ENCODE data around the gene GLI3. TPM values are rescaled to one million over a fixed set of nuclear protein-coding genes. Genes with fewer than 3 reads are reported as not detected.

Gene GLI3
- total RNA-seq, 1 experiment from 2014 or later = 45.0 TPM

GRCh38 chr7:42198296-42198695, 38.7 kb downstream of the GLI3 start:
- Histone ChIP-seq H3K4ac (ENCODE audit: low read depth, low read length) (no peak overlapping the region), H3K4me2 (ENCODE audit: insufficient read depth, insufficient read length, low read length) (no peak overlapping the region), H3K14ac (ENCODE audit: insufficient read depth, low read length) (no peak overlapping the region), H4K20me1 (ENCODE audit: control insufficient read depth, insufficient read depth, insufficient read length) (no peaks in the 10 kb centered on the region), H2BK120ac (ENCODE audit: low read depth, low read length, poor library complexity, severe bottlenecking) (no peak overlapping the region), H2BK15ac (ENCODE audit: low read depth, low read length) (no peak overlapping the region), H3K79me2 (ENCODE audit: insufficient read depth, low read length) (no peaks in the 10 kb centered on the region), H3K18ac (ENCODE audit: insufficient read length, low read depth, low read length) (no peak overlapping the region), H2BK20ac (ENCODE audit: low read depth, low read length, poor library complexity, severe bottlenecking) (no peak overlapping the region), H3K27ac (ENCODE audit: insufficient read length, low read depth, low read length) (no peak overlapping the region), H2AK5ac (ENCODE audit: insufficient read length, low read length) (no peak overlapping the region), H3K9me3 (ENCODE audit: control insufficient read depth, low read depth, low read length) (no peaks in the 10 kb centered on the region), H3K56ac (ENCODE audit: insufficient read length, low read depth, low read length) (no peak overlapping the region), H2AFZ (ENCODE audit: low read length) (no peak overlapping the region), H3K23ac (ENCODE audit: insufficient read length, low read depth, low read length) (no peak overlapping the region), H3K79me1 (ENCODE audit: insufficient read depth, low read depth, low read length, poor library complexity, severe bottlenecking) (no peaks in the 10 kb centered on the region), H4K8ac (replicated peaks; ENCODE audit: insufficient read length, low read depth, low read length) (no peak overlapping the region), H3K23me2 (ENCODE audit: insufficient read length, low read depth, low read length, poor library complexity, severe bottlenecking) (no peaks in the 10 kb centered on the region), H3T11ph (ENCODE audit: low read length) (no peak overlapping the region), H4K91ac (ENCODE audit: insufficient read length, low read depth, low read length) (no peak overlapping the region), H2BK12ac (ENCODE audit: insufficient read length, low read depth, low read length) (no peak overlapping the region), H4K5ac (ENCODE audit: insufficient read length, low read depth, low read length) (no peak overlapping the region), H3K27me3 (ENCODE audit: insufficient read depth, low read length) (no peaks in the 10 kb centered on the region), H3K4me1 (ENCODE audit: insufficient read depth, low read length) (0 out of 2 replicates have a peak, but pooled peaks cover 4% of the 10 kb centered on the region), H2BK5ac (ENCODE audit: insufficient read length, low read length) (no peak overlapping the region), H3K9ac (ENCODE audit: extremely low read depth, insufficient read length, low read length) (no peak overlapping the region)
- no CpG with 5 or more reads among the region's 6 CpGs for WGBS (ENCODE audit: extremely low coverage, insufficient read length, low lambda C conversion rate)
- Mint-ChIP-seq H3K4me1 (peaks cover 17 to 24% of the 10 kb centered on the region in 2 experiments), H3K27ac (peak overlapping the region in 1 of 3 experiments; percentile 41; a peak in 2 of 7 replicates), H3K36me3 (ENCODE audit: insufficient read depth in 1 of 3, low read depth in 3 of 3) (peaks cover 0 to 2% (median 0%) of the 10 kb centered on the region in 3 experiments; a peak in 2 of 7 replicates), H3K4me3 (no peak overlapping the region), H3K27me3 (ENCODE audit: low read depth) (peaks cover 2% of the 10 kb centered on the region; the same call in 1 of the 2 replicates), H3K9me3 (no peaks in the 10 kb centered on the region)
- DNase-seq = no peak
- no peak for TF ChIP-seq CTCF (conservative IDR thresholded peaks at IDR 0.05)
